ENCODE data around the gene ITGB1BP2.
"Not testable (repeated sequence)": the region's sequence is repeated elsewhere in the genome, so short reads cannot be mapped to it uniquely, and the experiment has no call there.

The ITGB1BP2 gene

GRCh38 chrX:71301195-71301924 lies at the start of gene ITGB1BP2:
Gene ITGB1BP2 (plus strand): TSS chrX:71301750. CDS start chrX:71301807, 57 bp downstream.
- no peak within 1 kb of the TSS for H3K4me3 ChIP-seq (ENCODE audit: low read length)
- TF ChIP-seq CTCF (IDR thresholded peaks at IDR 0.05; ENCODE audit: insufficient read depth, low read depth, low read length, missing control alignments), result no peak
- DNase-seq (ENCODE audit: low read depth), result no peak

GRCh38 chrX:71252221-71252620 lies 49.3 kb upstream of the ITGB1BP2 start:
- H3K4me3 ChIP-seq (ENCODE audit: low read length), result no peak overlapping the region
- TF ChIP-seq CTCF (IDR thresholded peaks at IDR 0.05; ENCODE audit: insufficient read depth, low read depth, low read length, missing control alignments), result no peak
- DNase-seq (ENCODE audit: low read depth), result no peak

GRCh38 chrX:71253253-71254091 lies 48.1 kb upstream of the ITGB1BP2 start:
- DNase-seq (ENCODE audit: low read depth), result peak; percentile 13
- H3K4me3 ChIP-seq (ENCODE audit: low read length), result peak overlapping the region; percentile 72
- peak; percentile 47 for TF ChIP-seq CTCF (IDR thresholded peaks at IDR 0.05; ENCODE audit: insufficient read depth, low read depth, low read length, missing control alignments)

- peak; percentile 85 for DNase-seq (ENCODE audit: low read depth)
- H3K4me3 ChIP-seq (ENCODE audit: low read length), result peak within 1 kb of the TSS; percentile 72
- no peak for TF ChIP-seq CTCF (IDR thresholded peaks at IDR 0.05; ENCODE audit: insufficient read depth, low read depth, low read length, missing control alignments)
Observed at GRCh38 chrX:71254092-71254963, 47.2 kb upstream of the ITGB1BP2 start, which contains the start of gene ZMYM3. Gene ZMYM3 (minus strand): TSS chrX:71254140. CDS start chrX:71253255, 885 bp downstream.

- TF ChIP-seq CTCF (IDR thresholded peaks at IDR 0.05; ENCODE audit: insufficient read depth, low read depth, low read length, missing control alignments), result no peak
- peak; percentile 28 for DNase-seq (ENCODE audit: low read depth)
- H3K4me3 ChIP-seq (ENCODE audit: low read length), result no peak overlapping the region
Observed at GRCh38 chrX:71256051-71256450, 45.5 kb upstream of the ITGB1BP2 start.

- no peak for DNase-seq (ENCODE audit: low read depth)
- no peak for TF ChIP-seq CTCF (IDR thresholded peaks at IDR 0.05; ENCODE audit: insufficient read depth, low read depth, low read length, missing control alignments)
- H3K4me3 ChIP-seq (ENCODE audit: low read length), result no peak overlapping the region
Observed at GRCh38 chrX:71256856-71257255, 44.7 kb upstream of the ITGB1BP2 start.

GRCh38 chrX:71268624-71269023 lies 32.9 kb upstream of the ITGB1BP2 start:
- H3K4me3 ChIP-seq (ENCODE audit: low read length); DNase-seq (ENCODE audit: low read depth): not testable (repeated sequence)

All from epithelial cell of esophagus (primary cell).